SK-N-SH treated with all-trans-retinoic acid at 6 μM for 48 hours (cell line): ENCODE results near the gene ASIC5.

Experiments used
- ATAC-seq: fragments of 200-7000 bp; cut with Tn5 transposase; 3 replicates; pipeline ENCODE4 v1.9.1; 2020; ENCODE audit warnings: mild to moderate bottlenecking, moderate library complexity
- ARNTL ChIP-seq: fragments of 450-650 bp; formaldehyde crosslinking; IDR thresholded peaks from 2 replicates; pipeline ENCODE4 v1.5.0; 2020; ENCODE audit warnings: low read depth, mild to moderate bottlenecking, moderate library complexity, borderline replicate concordance
- BACH2 ChIP-seq: fragments of 250-450 bp; sonication (Bioruptor Pico); IDR thresholded peaks from 2 replicates; pipeline ENCODE4 v1.9.0; 2021; ENCODE audit warnings: mild to moderate bottlenecking, borderline replicate concordance
- CREB5 ChIP-seq: fragments of 250-450 bp; sonication (Bioruptor Pico); IDR thresholded peaks from 2 replicates; pipeline ENCODE4 v1.5.1; 2020; ENCODE audit warnings: low read depth, mild to moderate bottlenecking, moderate library complexity
- CSDC2 ChIP-seq: fragments of 250-450 bp; sonication (Bioruptor Pico); IDR thresholded peaks from 2 replicates; pipeline ENCODE4 v1.5.0; 2020; ENCODE audit warnings: mild to moderate bottlenecking, moderate library complexity
- ESRRG ChIP-seq: fragments of 250-450 bp; sonication (Bioruptor Pico); IDR thresholded peaks from 2 replicates; pipeline ENCODE4 v1.6.1; 2021; ENCODE audit warnings: mild to moderate bottlenecking
- GLIS3 ChIP-seq: fragments of 250-450 bp; sonication (Bioruptor Pico); IDR thresholded peaks from 2 replicates; pipeline ENCODE4 v1.5.0; 2020; ENCODE audit warnings: mild to moderate bottlenecking, moderate library complexity
- ISL1 ChIP-seq: fragments of 250-450 bp; sonication (Bioruptor Pico); IDR thresholded peaks from 2 replicates; pipeline ENCODE4 v2.1.2; 2022; ENCODE audit warnings: mild to moderate bottlenecking, moderate library complexity
- OSR1 ChIP-seq: fragments of 250-450 bp; sonication (Bioruptor Pico); IDR thresholded peaks from 2 replicates; pipeline ENCODE4 v1.8.0; 2022; ENCODE audit warnings: moderate library complexity, mild to moderate bottlenecking, inconsistent platforms
- PATZ1 ChIP-seq: fragments of 250-450 bp; sonication (Bioruptor Pico); IDR thresholded peaks from 2 replicates; pipeline ENCODE4 v1.8.0; 2020; ENCODE audit warnings: mild to moderate bottlenecking, moderate library complexity, borderline replicate concordance
- POU6F1 ChIP-seq: fragments of 250-450 bp; sonication (Bioruptor Pico); IDR thresholded peaks from 2 replicates; pipeline ENCODE4 v1.8.0; 2021; ENCODE audit warnings: low read depth, mild to moderate bottlenecking, moderate library complexity, borderline replicate concordance
- PPARA ChIP-seq: fragments of 250-450 bp; sonication (Bioruptor Pico); IDR thresholded peaks from 2 replicates; pipeline ENCODE4 v1.5.0; 2020; ENCODE audit warnings: mild to moderate bottlenecking, borderline replicate concordance
- RARB ChIP-seq: fragments of 250-450 bp; sonication (Bioruptor Pico); IDR thresholded peaks from 2 replicates; pipeline ENCODE4 v1.8.0; 2021; ENCODE audit warnings: mild to moderate bottlenecking, moderate library complexity
- SNAI2 ChIP-seq: fragments of 250-450 bp; sonication (Bioruptor Pico); IDR thresholded peaks from 2 replicates; pipeline ENCODE4 v1.5.0; 2020; ENCODE audit warnings: mild to moderate bottlenecking, moderate library complexity
- TCF4 ChIP-seq: fragments of 250-450 bp; sonication (Bioruptor Pico); IDR thresholded peaks from 2 replicates; pipeline ENCODE4 v1.8.0; 2021; ENCODE audit warnings: mild to moderate bottlenecking, moderate library complexity, borderline replicate concordance
- TOX ChIP-seq: fragments of 250-450 bp; sonication (Bioruptor Pico); IDR thresholded peaks from 2 replicates; pipeline ENCODE4 v1.8.0; 2021; ENCODE audit warnings: mild to moderate bottlenecking, moderate library complexity, borderline replicate concordance
- TSHZ2 ChIP-seq: fragments of 250-450 bp; sonication (Bioruptor Pico); IDR thresholded peaks from 2 replicates; pipeline ENCODE4 v1.5.0; 2020; ENCODE audit warnings: mild to moderate bottlenecking, moderate library complexity
- ZC3H10 ChIP-seq: fragments of 250-450 bp; sonication (Bioruptor Pico); IDR thresholded peaks from 2 replicates; pipeline ENCODE4 v1.5.1; 2021; ENCODE audit warnings: mild to moderate bottlenecking, moderate library complexity
- ZFP3 ChIP-seq: fragments of 250-450 bp; sonication (Bioruptor Pico); IDR thresholded peaks from 2 replicates; pipeline ENCODE4 v1.5.0; 2020; ENCODE audit warnings: mild to moderate bottlenecking, moderate library complexity
- ZFP30 ChIP-seq: fragments of 450-650 bp; formaldehyde crosslinking; IDR thresholded peaks from 2 replicates; pipeline ENCODE4 v1.5.0; 2022; ENCODE audit warnings: mild to moderate bottlenecking, moderate library complexity
- ZNF565 ChIP-seq: fragments of 450-650 bp; formaldehyde crosslinking; conservative IDR thresholded peaks from 2 replicates; pipeline ENCODE4 v1.5.0; 2020; ENCODE audit warnings: low read depth, mild to moderate bottlenecking, moderate library complexity
- ZNF70 ChIP-seq: fragments of 450-650 bp; formaldehyde crosslinking; IDR thresholded peaks from 2 replicates; pipeline ENCODE4 v1.5.0; 2020; ENCODE audit warnings: mild to moderate bottlenecking, moderate library complexity
- ZNF8 ChIP-seq: fragments of 450-650 bp; formaldehyde crosslinking; IDR thresholded peaks from 2 replicates; pipeline ENCODE4 v1.5.0; 2020; ENCODE audit warnings: mild to moderate bottlenecking, moderate library complexity

Gene ASIC5

GRCh38 chr4:155911905-155912304 is 45.8 kb upstream of the ASIC5 start:
- ATAC-seq, result no peak
- TF ChIP-seq TSHZ2 (no peak), TOX (CRISPR knock-in tag) (no peak), ZNF565 (CRISPR knock-in tag) (no peak), ARNTL (CRISPR knock-in tag) (no peak), PATZ1 (CRISPR knock-in tag) (no peak), CREB5 (no peak), OSR1 (CRISPR knock-in tag) (no peak), CSDC2 (CRISPR knock-in tag) (no peak), ZFP3 (CRISPR knock-in tag) (no peak), ZFP30 (CRISPR knock-in tag) (no peak), ZNF8 (CRISPR knock-in tag) (no peak), GLIS3 (CRISPR knock-in tag) (no peak), POU6F1 (CRISPR knock-in tag) (no peak), BACH2 (CRISPR knock-in tag) (no peak), ZC3H10 (CRISPR knock-in tag) (no peak), ZNF70 (CRISPR knock-in tag) (no peak), RARB (no peak), SNAI2 (CRISPR knock-in tag) (no peak), TCF4 (CRISPR knock-in tag) (no peak)

GRCh38 chr4:155909615-155910226 is 43.6 kb upstream of the ASIC5 start:
- TF ChIP-seq CSDC2 (CRISPR knock-in tag) (no peak), ESRRG (no peak), TOX (CRISPR knock-in tag) (no peak), PATZ1 (CRISPR knock-in tag) (no peak), ISL1 (CRISPR knock-in tag) (no peak), ZNF8 (CRISPR knock-in tag) (no peak), ARNTL (CRISPR knock-in tag) (no peak), ZNF70 (CRISPR knock-in tag) (no peak), TSHZ2 (no peak), OSR1 (CRISPR knock-in tag) (no peak), RARB (no peak), ZNF565 (CRISPR knock-in tag) (no peak), ZC3H10 (CRISPR knock-in tag) (no peak), ZFP30 (CRISPR knock-in tag) (no peak), ZFP3 (CRISPR knock-in tag) (no peak), GLIS3 (CRISPR knock-in tag) (no peak), PPARA (no peak), POU6F1 (CRISPR knock-in tag) (no peak)
- no peak for ATAC-seq
